HG03442 (cell line): ENCODE data around the gene KIF18B.
"Not testable (repeated sequence)": the region's sequence is repeated elsewhere in the genome, so short reads cannot be mapped to it uniquely, and the experiment has no call there.

ENCODE experiments used
- ATAC-seq: cut with Tn5 transposase; IDR thresholded peaks from one replicate; pipeline ENCODE4 v1.9.1; 2021; ENCODE audit warnings: mild to moderate bottlenecking, moderate library complexity; ENCODE audit not compliant: unreplicated experiment

KIF18B gene

GRCh38 chr17:44970136-44970741 lies 22.7 kb upstream of the KIF18B start:
- no peak for ATAC-seq

GRCh38 chr17:44969144-44969780 lies 21.7 kb upstream of the KIF18B start:
- ATAC-seq: no peak

GRCh38 chr17:44968225-44969143 lies 20.9 kb upstream of the KIF18B start, which contains the start of gene C1QL1:
TSS of gene C1QL1 (minus strand) at chr17:44968303. CDS start at chr17:44968048, 255 bp downstream.
- ATAC-seq: peak; percentile 73

- ATAC-seq: no peak
Observed at GRCh38 chr17:44967907-44968224, 20.3 kb upstream of the KIF18B start.

- no peak for ATAC-seq
Observed at GRCh38 chr17:44967026-44967906, 19.7 kb upstream of the KIF18B start.

- no peak for ATAC-seq
Observed at GRCh38 chr17:44966348-44967025, 18.9 kb upstream of the KIF18B start.

GRCh38 chr17:44965481-44966234 lies 18.1 kb upstream of the KIF18B start:
- no peak for ATAC-seq

GRCh38 chr17:44961921-44962350 lies 14.4 kb upstream of the KIF18B start:
- ATAC-seq: no peak

GRCh38 chr17:44960691-44961090 lies 13.1 kb upstream of the KIF18B start:
- no peak for ATAC-seq

GRCh38 chr17:44959821-44960531 lies 12.4 kb upstream of the KIF18B start:
- no peak for ATAC-seq

- no peak for ATAC-seq
Observed at GRCh38 chr17:44956998-44957981, 9.7 kb upstream of the KIF18B start.

GRCh38 chr17:44955674-44956425 lies 8.3 kb upstream of the KIF18B start:
- no peak for ATAC-seq

GRCh38 chr17:44952946-44953475 lies 5.4 kb upstream of the KIF18B start:
- no peak for ATAC-seq

- ATAC-seq: no peak
Observed at GRCh38 chr17:44948315-44948795, 782 bp upstream of the KIF18B start.

- ATAC-seq: not testable (repeated sequence)
Observed at GRCh38 chr17:44945652-44946051, 1.9 kb downstream of the KIF18B start.

GRCh38 chr17:44942456-44942855 lies 5.1 kb downstream of the KIF18B start:
- no peak for ATAC-seq
